T-helper 17 cell (primary cell): Measurements from ENCODE around the gene SEMA3F. TPM values are rescaled to one million over a fixed set of nuclear protein-coding genes. Genes with fewer than 3 reads are reported as not detected.

Source experiments
- ATAC-seq: fragments of 150-1000 bp; cut with Tn5 transposase; 2 replicates; pipeline ENCODE4 v1.10.0; 2021; ENCODE audit warnings: mild to moderate bottlenecking, moderate library complexity
- DNase-seq, 3 donors: peaks; one replicate each; pipeline versions ENCODE4 v3.0.0 to v3.0.0-alpha.2; 2020 to 2021
- H3K9me3 ChIP-seq: one replicate; pipeline ENCODE4 v1.7.0; 2013; ENCODE audit warnings: low read length, mild to moderate bottlenecking; ENCODE audit not compliant: control insufficient read depth, poor library complexity, severe bottlenecking
- H3K27ac Mint-ChIP-seq: one replicate; pipeline ENCODE4 v1.8.0; 2022; ENCODE audit warnings: mild to moderate bottlenecking, moderate library complexity, mixed read lengths
- H3K27me3 Mint-ChIP-seq: one replicate; pipeline ENCODE4 v1.8.0; 2022; ENCODE audit warnings: mixed read lengths
- H3K36me3 Mint-ChIP-seq: one replicate; pipeline ENCODE4 v1.8.0; 2022; ENCODE audit warnings: low read depth, mixed read lengths
- H3K4me1 Mint-ChIP-seq: one replicate; pipeline ENCODE4 v1.8.0; 2022; ENCODE audit warnings: mild to moderate bottlenecking, mixed read lengths
- H3K4me3 Mint-ChIP-seq: one replicate; pipeline ENCODE4 v1.8.0; 2022; ENCODE audit warnings: mild to moderate bottlenecking, moderate library complexity, mixed read lengths
- total RNA-seq, 4 donors: library from RNA in 2 of 4; stranded (reverse) in 2 of 4; gene quantifications; one replicate each; pipeline ENCODE4 v1.2.3 and lab custom pipeline; 2022 to 2026

SEMA3F gene
- total RNA-seq (under 1 TPM in 1 of 2 donors, not detected in 1; 0.18 TPM), total RNA-seq (lab: John Stamatoyannopoulos, UW) (0.12 to 0.23 reads per million in 2 donors)

DNA sequence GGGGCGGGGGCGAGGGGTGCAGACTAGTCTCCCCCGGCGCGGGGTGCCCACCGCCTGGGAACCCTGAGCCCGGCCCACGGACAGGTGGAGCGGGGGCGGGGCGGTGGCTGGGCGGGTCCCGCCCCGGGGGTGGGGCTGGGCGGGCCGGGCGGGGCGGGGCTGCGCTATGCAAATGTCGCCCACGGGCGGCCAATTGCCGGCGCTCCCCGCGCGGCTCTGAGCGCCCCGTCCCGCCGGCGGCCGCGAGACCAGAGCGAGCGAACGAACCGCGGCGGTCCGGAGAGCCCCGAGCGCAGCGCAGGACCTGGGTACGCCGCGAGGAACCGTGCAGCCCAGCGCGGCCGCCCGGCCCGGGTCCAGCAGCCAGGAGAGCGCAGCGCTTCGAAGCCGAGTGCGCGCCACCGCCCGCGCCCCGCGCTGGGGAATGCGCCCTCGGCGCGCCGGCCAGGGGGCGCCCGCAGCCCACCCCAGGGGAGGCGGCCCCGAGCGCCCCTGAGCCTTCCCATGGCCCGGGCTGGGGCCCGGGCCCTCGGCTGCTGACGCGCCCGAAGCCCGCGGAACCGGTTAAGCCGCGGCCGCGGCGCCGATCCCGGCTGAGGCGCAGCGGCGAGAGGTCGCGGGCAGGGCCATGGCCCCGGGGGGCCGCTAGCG is at the start of gene SEMA3F:
TSS of gene SEMA3F (plus strand) at position 485 of the 651 bp plus-strand sequence. CDS start 4,299 bp downstream, outside the sequence.
- DNase-seq, result peak; percentile 55 to 74 (median 72)
- Mint-ChIP-seq H3K27me3 (peaks cover 30% of the 10 kb centered on the region), H3K36me3 (peaks cover 8% of the 10 kb centered on the region), H3K4me3 (peak within 1 kb of the TSS; percentile 93), H3K27ac (no peak within 1 kb of the TSS), H3K4me1 (peaks cover 23% of the 10 kb centered on the region)
- no peaks in the 10 kb centered on the region for H3K9me3 ChIP-seq
- ATAC-seq, result peak; percentile 95

DNA sequence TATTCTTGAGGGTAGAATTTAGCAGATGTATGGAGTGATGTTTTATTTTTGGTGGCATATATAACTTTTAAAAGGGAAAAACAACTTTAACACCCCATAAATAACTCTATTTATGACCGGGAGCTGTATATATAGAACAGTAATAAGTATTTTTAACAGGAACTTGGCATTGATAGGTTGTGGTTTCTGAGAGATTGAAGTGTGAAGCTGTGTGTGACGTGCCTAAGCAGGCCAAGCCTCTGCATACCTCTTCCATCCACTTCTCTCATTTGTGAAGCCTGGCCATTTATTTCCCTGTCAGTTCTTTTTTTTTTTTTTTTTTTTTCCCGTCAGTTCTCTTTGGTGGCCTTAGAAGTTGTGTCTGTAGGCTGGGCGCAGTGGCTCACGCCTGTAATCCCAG is 43.4 kb upstream of the SEMA3F start:
- ATAC-seq (no peak), DNase-seq (no peak)
- H3K4me1 Mint-ChIP-seq, result no peaks in the 10 kb centered on the region
- H3K9me3 ChIP-seq, result no peaks in the 10 kb centered on the region
- no peak overlapping the region for H3K4me3 Mint-ChIP-seq
- H3K27me3 Mint-ChIP-seq, result no peaks in the 10 kb centered on the region
- H3K36me3 Mint-ChIP-seq, result peaks cover 7% of the 10 kb centered on the region
- H3K27ac Mint-ChIP-seq, result peak overlapping the region; percentile 76

DNA sequence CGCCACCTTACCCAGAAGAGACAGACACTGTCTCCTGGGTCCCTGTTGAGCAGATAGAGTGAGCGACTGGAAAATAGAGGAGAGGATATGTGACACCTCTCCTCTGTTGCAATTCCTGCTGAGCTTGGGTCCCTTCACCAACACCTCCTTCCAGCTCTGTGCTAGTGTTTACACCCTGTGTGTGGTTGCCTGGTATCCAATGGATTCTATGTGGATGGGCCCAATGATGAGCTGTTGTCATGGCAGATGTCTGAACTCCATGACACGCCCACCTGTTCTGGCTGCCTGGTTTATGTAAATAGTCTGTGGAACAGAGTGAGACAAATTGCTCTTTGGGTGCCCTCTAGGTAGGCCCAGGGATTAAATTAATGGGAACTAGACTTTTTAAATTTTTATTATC is 42.7 kb upstream of the SEMA3F start:
- Mint-ChIP-seq H3K27ac (no peak overlapping the region), H3K4me3 (no peak overlapping the region)

DNA sequence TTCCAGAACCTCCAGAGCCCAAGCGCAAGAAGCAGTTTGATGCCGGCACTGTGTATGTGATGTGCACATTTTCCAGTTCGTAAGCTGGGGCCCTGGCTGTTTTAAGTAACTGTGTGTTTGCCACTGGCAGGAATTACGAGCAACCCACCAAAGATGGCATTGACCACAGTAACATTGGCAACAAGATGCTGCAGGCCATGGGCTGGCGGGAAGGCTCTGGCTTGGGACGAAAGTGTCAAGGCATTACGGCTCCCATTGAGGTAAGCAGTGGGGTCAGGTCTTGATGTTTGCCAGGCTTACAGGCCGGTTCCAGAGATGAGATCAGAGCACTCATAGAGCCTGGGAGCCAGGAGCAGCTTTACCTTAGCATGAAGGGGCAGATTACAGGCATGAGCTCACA is 38.0 kb upstream of the SEMA3F start:
- Mint-ChIP-seq H3K4me1 (peaks cover 2% of the 10 kb centered on the region), H3K4me3 (no peak overlapping the region), H3K36me3 (peaks cover 10% of the 10 kb centered on the region), H3K27ac (no peak overlapping the region), H3K27me3 (no peaks in the 10 kb centered on the region)
- ATAC-seq, result no peak
- no peaks in the 10 kb centered on the region for H3K9me3 ChIP-seq
- DNase-seq, result no peak

More for the DNA sequence above, 42.7 kb upstream of the SEMA3F start:
- no peak for DNase-seq
- H3K36me3 Mint-ChIP-seq, result peaks cover 8% of the 10 kb centered on the region
- no peak for ATAC-seq
- no peaks in the 10 kb centered on the region for H3K27me3 Mint-ChIP-seq
- no peaks in the 10 kb centered on the region for H3K9me3 ChIP-seq
- H3K4me1 Mint-ChIP-seq, result no peaks in the 10 kb centered on the region

DNA sequence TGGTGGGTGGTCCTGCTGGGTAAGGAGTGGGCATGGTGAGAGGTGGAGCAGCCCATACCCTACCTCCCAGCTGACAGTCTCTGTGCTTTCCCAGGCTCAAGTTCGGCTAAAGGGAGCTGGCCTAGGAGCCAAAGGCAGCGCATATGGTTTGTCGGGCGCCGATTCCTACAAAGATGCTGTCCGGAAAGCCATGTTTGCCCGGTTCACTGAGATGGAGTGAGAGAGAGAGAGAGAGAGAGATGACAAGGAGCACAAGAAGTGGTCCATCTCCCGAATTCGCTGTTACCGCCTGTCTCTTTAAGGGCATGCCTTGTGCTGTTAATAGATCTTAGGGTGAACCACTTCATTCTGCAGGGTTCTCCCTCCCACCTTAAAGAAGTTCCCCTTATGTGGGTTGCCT is 36.9 kb upstream of the SEMA3F start:
- DNase-seq (no peak), ATAC-seq (no peak)
- Mint-ChIP-seq H3K4me3 (no peak overlapping the region), H3K27me3 (no peaks in the 10 kb centered on the region), H3K36me3 (peaks cover 10% of the 10 kb centered on the region), H3K27ac (no peak overlapping the region), H3K4me1 (peaks cover 2% of the 10 kb centered on the region)
- no peaks in the 10 kb centered on the region for H3K9me3 ChIP-seq

DNA sequence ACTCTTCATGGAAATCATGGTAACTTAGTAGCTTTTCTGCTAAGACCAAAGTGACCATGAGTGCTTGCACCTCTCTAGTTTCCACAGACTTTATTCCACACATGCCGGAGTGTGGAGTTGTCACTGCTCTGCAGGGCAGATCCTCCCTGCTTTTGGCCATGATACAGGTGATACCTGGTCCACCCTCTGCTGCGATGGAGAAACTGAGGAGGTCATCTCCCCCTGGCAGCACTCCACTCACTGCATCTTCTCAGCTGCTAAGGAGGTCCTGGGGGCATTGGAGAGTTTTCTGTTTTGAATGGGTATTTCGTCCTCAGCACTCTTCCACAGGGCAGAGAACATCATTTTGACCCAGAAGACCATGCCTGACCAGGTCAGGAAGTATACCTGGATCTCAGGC is 35.3 kb upstream of the SEMA3F start:
- Mint-ChIP-seq H3K4me1 (peaks cover 2% of the 10 kb centered on the region), H3K27me3 (no peaks in the 10 kb centered on the region), H3K4me3 (peak overlapping the region; percentile 7), H3K27ac (peak overlapping the region; percentile 49), H3K36me3 (peaks cover 10% of the 10 kb centered on the region)
- no peaks in the 10 kb centered on the region for H3K9me3 ChIP-seq
- ATAC-seq (no peak), DNase-seq (no peak)

DNA sequence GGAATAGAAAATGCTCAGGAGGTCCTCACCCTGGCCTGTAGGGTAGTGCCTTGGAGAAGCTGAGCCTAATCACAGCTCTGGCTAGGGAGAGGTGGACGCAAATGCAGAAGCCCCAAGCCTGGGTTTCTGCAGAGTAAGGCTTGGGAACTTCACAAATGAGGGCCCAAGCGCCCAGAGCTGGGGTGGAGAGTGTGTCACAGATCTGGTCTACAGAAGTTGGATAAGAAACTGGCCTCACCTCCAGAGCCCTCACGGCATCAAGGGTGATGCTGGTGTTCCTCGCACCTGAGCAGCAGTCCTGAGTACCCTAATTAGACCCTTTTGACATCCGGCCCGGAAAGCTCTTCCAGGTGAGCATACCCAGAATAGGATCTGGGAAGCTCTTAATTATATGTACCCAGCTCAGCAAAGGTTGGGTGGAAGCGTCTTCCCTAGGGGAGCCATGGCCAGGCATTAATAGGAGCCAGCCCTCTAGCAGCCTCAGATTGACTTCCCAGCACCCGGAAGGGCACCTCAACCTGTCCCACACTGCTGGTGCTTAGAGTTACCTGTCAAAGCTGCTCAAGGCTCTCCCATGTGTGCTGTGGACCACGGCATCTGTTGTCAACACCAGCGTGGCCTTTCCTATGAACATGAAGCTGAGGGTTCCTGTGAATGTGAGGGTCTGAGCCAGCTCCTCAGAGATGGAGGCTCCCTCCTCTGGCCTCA is 34.6 kb upstream of the SEMA3F start:
- H3K4me1 Mint-ChIP-seq, result peaks cover 2% of the 10 kb centered on the region
- ATAC-seq (no peak), DNase-seq (no peak)
- H3K9me3 ChIP-seq, result no peaks in the 10 kb centered on the region
- no peaks in the 10 kb centered on the region for H3K27me3 Mint-ChIP-seq
- H3K4me3 Mint-ChIP-seq, result no peak overlapping the region
- peaks cover 10% of the 10 kb centered on the region for H3K36me3 Mint-ChIP-seq
- peak overlapping the region; percentile 49 for H3K27ac Mint-ChIP-seq

DNA sequence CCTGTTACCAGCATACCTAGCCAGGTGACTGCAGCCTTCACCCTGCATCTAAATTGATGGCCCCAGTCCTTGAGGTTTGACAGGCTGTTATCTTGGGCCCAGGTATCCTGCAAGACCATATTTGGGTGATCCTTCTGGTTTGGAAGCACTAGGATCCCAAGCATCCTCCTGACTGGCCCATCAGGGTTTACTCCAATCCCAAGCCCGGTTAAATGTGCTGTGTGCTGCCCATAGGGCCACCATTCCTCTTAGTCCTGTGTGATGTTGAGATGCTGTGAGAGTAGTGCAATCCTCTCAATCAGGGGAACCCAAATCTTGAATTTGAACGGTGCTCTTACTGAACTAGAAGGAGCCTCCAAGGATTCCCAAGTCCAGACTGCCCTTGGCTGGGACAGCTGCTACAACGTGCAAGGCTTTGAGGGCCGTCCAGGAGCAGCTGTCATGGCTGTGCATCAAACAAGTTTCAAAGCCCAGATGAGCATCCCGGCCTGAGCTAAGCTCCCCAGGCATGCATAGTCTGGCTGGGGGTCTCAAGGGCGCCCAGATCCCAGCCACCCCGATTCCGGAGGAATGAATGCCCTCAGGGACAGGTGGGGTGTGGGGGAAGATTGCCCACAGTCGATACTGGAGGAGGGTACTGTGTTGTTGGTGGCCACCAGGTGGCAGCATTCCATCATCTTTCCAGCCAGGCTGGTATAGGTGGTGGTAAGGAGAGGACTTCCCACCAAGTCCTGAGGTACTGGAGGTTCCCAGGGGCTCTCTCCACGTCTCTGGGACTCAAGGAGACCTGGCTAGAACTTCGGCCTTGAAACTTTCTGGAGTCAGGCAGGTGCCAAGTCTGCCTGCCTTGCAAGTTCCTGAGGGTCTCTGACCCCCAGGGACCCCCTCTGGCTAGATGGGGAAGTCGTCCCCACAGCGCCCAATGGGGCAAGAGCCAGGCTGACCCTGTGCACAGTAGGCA is 33.8 kb upstream of the SEMA3F start:
- Mint-ChIP-seq H3K27me3 (no peaks in the 10 kb centered on the region), H3K36me3 (peaks cover 5% of the 10 kb centered on the region), H3K4me1 (peaks cover 2% of the 10 kb centered on the region), H3K4me3 (no peak overlapping the region), H3K27ac (peak overlapping the region; percentile 54)
- DNase-seq, result peak; percentile 43 to 61 (median 51)
- H3K9me3 ChIP-seq, result no peaks in the 10 kb centered on the region
- ATAC-seq, result peak; percentile 84

DNA sequence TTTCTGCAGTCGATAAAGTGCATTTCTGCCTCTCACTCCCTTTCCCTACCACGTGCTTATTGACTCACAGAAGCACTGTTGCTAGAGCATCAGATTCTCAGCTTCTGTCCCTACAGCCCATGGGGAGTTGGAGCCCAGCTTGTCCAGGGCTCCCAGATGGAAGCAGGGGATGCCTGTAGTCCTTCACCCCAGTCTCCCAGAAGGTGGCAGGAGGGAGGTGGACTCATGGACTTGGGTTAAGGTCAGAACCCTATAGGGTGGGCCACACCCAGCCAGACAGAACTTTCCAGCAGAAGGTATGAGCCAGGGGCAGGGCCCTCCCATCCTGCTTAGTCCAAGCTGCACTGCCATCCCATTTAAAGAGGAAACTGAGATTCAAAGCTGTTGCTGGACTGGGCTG is 33.1 kb upstream of the SEMA3F start:
- no peaks in the 10 kb centered on the region for H3K9me3 ChIP-seq
- H3K27ac Mint-ChIP-seq, result peak overlapping the region; percentile 84
- peaks cover 2% of the 10 kb centered on the region for H3K4me1 Mint-ChIP-seq
- DNase-seq, result no peak
- no peaks in the 10 kb centered on the region for H3K27me3 Mint-ChIP-seq
- H3K4me3 Mint-ChIP-seq, result no peak overlapping the region
- H3K36me3 Mint-ChIP-seq, result peaks cover 2% of the 10 kb centered on the region
- ATAC-seq, result no peak

DNA sequence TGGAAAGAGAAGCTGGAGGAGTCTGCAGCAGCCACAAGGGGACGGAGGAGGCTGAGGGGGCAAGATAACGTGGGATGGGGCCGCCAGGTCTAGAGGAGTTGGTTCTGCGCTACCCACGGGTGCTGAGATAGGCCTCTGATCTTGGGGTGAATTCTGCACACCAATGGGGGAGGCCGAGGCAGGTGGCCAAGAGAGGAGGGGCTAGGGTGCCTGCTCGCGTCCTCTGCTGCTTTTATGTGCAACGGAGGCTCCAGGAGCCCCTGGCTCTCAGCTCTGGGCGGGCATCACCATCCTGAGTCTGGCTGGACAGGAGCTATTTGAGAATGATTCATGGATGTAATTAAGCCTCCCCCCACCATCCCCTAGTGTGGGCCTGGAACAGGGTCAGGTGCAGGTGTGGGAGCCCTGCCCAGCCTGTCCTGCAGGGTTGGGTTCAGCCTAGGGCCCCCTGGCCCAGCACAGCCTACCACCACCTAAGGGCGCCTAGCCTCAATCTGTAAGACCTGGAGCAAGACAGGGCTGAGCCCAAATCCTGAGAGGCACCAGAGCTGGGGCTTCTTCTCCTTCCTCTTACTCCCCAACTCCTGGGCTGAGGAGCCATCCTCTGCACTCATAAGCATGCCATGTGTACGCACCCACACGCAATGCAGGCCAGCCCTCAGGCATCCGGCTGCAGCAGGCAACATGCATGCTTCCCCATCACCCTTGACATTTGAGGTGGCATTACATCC is 32.3 kb upstream of the SEMA3F start:
- H3K9me3 ChIP-seq, result no peaks in the 10 kb centered on the region
- Mint-ChIP-seq H3K36me3 (peaks cover 2% of the 10 kb centered on the region), H3K4me1 (peaks cover 2% of the 10 kb centered on the region), H3K27me3 (no peaks in the 10 kb centered on the region), H3K27ac (peak overlapping the region; percentile 84), H3K4me3 (no peak overlapping the region)
- ATAC-seq, result no peak
- no peak for DNase-seq

DNA sequence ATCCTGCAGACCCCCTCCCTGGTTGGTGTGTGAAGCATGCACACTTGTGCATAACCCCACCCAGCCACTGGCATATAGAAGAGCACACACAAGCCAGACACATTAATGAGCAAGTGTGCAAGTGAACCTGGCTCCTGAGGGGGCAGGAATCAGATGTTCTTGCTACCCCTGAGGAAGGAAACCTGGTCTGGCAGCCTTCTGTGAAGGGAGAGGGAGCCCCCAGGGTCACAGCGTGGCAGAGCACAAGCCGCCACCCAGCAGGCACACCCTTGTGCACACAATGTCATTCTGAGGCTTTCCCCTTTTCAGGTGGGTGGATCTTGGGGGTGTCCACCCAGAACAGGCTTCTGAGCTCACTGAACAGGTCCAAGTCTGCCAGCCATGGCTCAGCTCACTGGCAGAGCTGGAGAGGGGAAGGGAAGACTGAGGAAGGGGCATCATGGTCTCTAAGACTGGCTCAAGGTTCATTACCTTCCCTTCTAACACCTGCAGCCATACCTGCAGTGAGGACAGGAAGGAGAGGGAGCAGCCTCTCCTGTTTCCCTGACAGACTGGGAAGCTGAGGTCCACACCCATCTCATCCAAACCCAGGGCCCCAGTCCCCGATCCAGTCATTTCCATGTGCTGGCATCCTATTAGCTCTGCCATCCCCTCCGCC is 31.6 kb upstream of the SEMA3F start:
- H3K27me3 Mint-ChIP-seq, result no peaks in the 10 kb centered on the region

DNA sequence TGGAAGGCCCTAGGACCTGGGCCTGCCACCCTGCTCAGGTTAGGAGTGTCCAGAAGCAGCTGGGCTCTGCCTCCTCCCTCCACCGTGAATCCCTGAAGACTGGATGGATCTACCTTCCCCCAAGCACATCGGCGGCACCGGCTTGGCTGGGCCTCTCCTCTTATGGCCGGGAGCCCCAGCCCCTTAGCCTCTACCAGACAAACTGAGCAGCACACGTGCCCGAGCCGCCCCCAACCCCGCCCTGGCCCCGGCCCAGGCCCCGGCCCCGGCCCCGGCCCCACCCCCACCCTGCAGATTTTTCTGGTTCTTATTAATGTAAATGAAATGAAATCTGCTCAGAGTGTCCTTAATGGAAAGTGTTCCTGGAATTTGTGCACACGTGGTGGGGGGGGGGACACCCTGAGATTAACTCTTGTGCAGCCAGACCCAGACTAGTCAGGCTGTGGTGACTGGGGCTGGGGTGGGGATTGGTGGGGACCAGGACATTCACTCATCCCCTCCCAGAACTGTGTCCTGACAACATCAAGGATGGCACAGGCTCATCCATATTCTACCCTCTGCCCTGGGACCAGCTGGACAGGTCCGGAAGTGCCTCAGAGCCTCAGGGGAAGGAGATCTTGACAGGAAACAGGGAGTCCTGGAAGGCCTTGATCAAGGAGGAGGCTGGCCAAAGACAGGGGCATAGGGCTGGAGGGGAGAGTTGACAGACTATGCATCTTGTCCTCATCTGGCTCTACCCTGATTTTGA is 30.9 kb upstream of the SEMA3F start:
- Mint-ChIP-seq H3K4me3 (no peak overlapping the region), H3K27ac (no peak overlapping the region), H3K4me1 (peaks cover 2% of the 10 kb centered on the region), H3K27me3 (no peaks in the 10 kb centered on the region), H3K36me3 (no peaks in the 10 kb centered on the region)
- no peaks in the 10 kb centered on the region for H3K9me3 ChIP-seq
- DNase-seq, result no peak
- ATAC-seq, result no peak

More for the DNA sequence above, 31.6 kb upstream of the SEMA3F start:
- Mint-ChIP-seq H3K36me3 (no peaks in the 10 kb centered on the region), H3K27ac (no peak overlapping the region), H3K4me1 (peaks cover 2% of the 10 kb centered on the region), H3K4me3 (no peak overlapping the region)
- no peaks in the 10 kb centered on the region for H3K9me3 ChIP-seq
- ATAC-seq (no peak), DNase-seq (no peak)
